NT2/D1 (cell line): ENCODE data around the gene DCHS1.

Source experiments
- DNase-seq: peaks from one replicate; pipeline ENCODE4 v3.0.0-alpha.2; 2011; ENCODE audit warnings: low read depth, low spot score
- H3K27me3 ChIP-seq: 2 replicates; pipeline ENCODE4 v1.6.0; 2011; ENCODE audit warnings: mild to moderate bottlenecking; ENCODE audit not compliant: insufficient read length, insufficient read depth
- H3K36me3 ChIP-seq: 2 replicates; pipeline ENCODE4 v1.6.1; 2011; ENCODE audit warnings: mild to moderate bottlenecking, low read length, mixed read lengths; ENCODE audit not compliant: insufficient read depth, insufficient read length
- H3K4me1 ChIP-seq: 2 replicates; pipeline ENCODE4 v1.5.1; 2011; ENCODE audit not compliant: insufficient read depth, insufficient read length
- H3K4me3 ChIP-seq: 2 replicates; pipeline ENCODE4 v1.5.1; 2011; ENCODE audit warnings: low read depth; ENCODE audit not compliant: insufficient read length
- H3K9ac ChIP-seq: 2 replicates; pipeline ENCODE4 v1.6.0; 2011; ENCODE audit warnings: low read depth; ENCODE audit not compliant: insufficient read length
- H3K9me3 ChIP-seq: 2 replicates; pipeline ENCODE4 v1.5.1; 2011; ENCODE audit warnings: mild to moderate bottlenecking, low read length; ENCODE audit not compliant: insufficient read depth
- SUZ12 ChIP-seq: IDR thresholded peaks from 2 replicates; pipeline ENCODE4 v1.6.1; 2011; ENCODE audit not compliant: insufficient read length, insufficient read depth; ENCODE audit errors: extremely low read depth
- YY1 ChIP-seq: IDR thresholded peaks from 2 replicates; pipeline ENCODE4 v1.6.1; 2011; ENCODE audit not compliant: insufficient read length, insufficient read depth
- ZNF274 ChIP-seq: IDR thresholded peaks from 2 replicates; pipeline ENCODE4 v1.6.1; 2011; ENCODE audit warnings: mild to moderate bottlenecking, low read depth, low read length

The DCHS1 gene

GRCh38 chr11:6603287-6604080 lies 52.1 kb downstream of the DCHS1 start, which contains the start of the genes ILK and RRP8:
Gene ILK (plus strand): TSS chr11:6603774. CDS start chr11:6604272, 498 bp downstream.
Gene RRP8 (minus strand): TSS chr11:6603616. CDS start chr11:6603502, 114 bp downstream.
- peak within 1 kb of the TSS; percentile 84 for H3K4me3 ChIP-seq
- no peaks in the 10 kb centered on the region for H3K27me3 ChIP-seq
- peak within 1 kb of the TSS; percentile 91 for H3K9ac ChIP-seq
- TF ChIP-seq YY1 (peak; percentile 11), SUZ12 (no peak)
- H3K36me3 ChIP-seq = peaks cover 69% of the 10 kb centered on the region
- no peaks in the 10 kb centered on the region for H3K9me3 ChIP-seq
- peaks cover 4% of the 10 kb centered on the region for H3K4me1 ChIP-seq
- DNase-seq = peak; percentile 82

DNA sequence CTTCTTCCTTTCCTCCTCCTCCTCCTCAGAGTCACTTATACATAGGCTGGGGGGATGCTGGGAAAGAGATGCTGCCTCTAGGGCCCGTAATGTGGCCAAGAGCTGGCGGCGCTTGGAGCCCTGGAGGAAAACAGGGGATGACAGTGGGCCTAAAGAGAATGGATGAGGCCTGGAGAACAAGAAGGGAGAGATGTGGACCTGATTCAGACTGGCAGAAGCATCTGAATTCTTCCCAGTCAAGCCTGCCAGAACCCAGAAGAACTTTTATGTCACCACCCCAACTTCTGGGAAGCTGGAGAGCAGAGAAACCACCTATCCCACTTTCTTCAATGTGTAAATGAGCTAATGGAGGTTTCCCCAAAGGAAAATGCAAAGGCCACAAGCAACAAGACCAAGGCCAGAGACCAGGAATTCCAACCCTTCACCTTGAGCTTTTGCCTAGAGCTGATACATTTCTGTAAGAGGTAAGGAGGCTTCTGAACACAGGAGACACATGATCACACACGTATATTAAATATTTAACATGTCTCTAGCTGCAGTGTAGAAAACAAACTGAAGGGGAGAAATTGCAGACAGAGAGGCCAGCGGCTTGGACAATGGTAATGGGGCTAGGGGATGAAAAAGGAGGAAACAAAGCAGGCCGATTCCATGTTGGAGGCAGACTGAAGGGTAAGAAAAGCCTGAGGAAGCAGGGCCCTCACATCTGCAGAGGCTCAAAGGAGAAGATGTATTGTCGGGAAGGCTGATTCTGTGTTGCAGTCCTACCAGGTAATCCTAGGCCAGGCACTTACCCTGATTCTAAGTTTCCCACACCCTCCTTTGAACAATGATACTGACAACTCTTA lies 53.3 kb downstream of the DCHS1 start:
- Histone ChIP-seq H3K4me1 (peaks cover 4% of the 10 kb centered on the region), H3K4me3 (peak overlapping the region; percentile 84), H3K9me3 (no peaks in the 10 kb centered on the region), H3K27me3 (no peaks in the 10 kb centered on the region), H3K9ac (peak overlapping the region; percentile 91), H3K36me3 (peaks cover 65% of the 10 kb centered on the region)
- no peak for TF ChIP-seq ZNF274
- TF ChIP-seq SUZ12 = no peak
- no peak for TF ChIP-seq YY1
- no peak for DNase-seq

DNA sequence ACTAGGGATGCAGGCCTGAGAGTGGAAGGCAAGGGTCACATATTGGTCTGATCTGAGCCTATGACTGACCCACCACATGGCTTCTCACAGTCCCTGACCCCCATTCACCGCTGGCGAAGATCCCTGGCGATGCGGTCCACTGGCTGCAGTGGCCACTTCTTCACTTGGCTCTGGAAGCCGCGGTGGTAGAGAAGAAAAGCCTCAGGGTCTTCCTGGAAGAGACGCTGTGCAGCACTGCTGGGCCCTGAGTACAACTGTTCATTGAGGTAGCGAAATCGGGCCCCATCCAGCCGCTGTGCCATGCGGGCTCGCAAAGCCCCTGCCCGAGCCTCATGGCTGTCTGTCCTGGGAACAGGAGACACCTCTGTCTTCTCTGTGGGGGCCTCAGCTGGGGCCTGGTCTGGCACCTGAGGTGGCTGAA lies 54.6 kb downstream of the DCHS1 start:
- Histone ChIP-seq H3K9ac (no peak overlapping the region), H3K9me3 (no peaks in the 10 kb centered on the region), H3K27me3 (no peaks in the 10 kb centered on the region), H3K4me1 (no peaks in the 10 kb centered on the region), H3K4me3 (no peak overlapping the region), H3K36me3 (peaks cover 71% of the 10 kb centered on the region)
- DNase-seq = no peak
- TF ChIP-seq YY1 (no peak), ZNF274 (no peak), SUZ12 (no peak)

- Histone ChIP-seq H3K4me1 (no peaks in the 10 kb centered on the region), H3K4me3 (no peak overlapping the region), H3K9ac (no peak overlapping the region), H3K27me3 (no peaks in the 10 kb centered on the region), H3K9me3 (no peaks in the 10 kb centered on the region), H3K36me3 (peaks cover 69% of the 10 kb centered on the region)
- DNase-seq = no peak
- TF ChIP-seq ZNF274 (no peak), SUZ12 (no peak), YY1 (no peak)
Measured at GRCh38 chr11:6599881-6600390, 55.7 kb downstream of the DCHS1 start.

GRCh38 chr11:6599449-6599848 lies 56.2 kb downstream of the DCHS1 start:
- no peak for TF ChIP-seq SUZ12
- TF ChIP-seq YY1 = no peak
- no peak for TF ChIP-seq ZNF274
- Histone ChIP-seq H3K27me3 (no peaks in the 10 kb centered on the region), H3K9ac (no peak overlapping the region), H3K36me3 (peaks cover 70% of the 10 kb centered on the region), H3K4me1 (no peaks in the 10 kb centered on the region), H3K9me3 (no peaks in the 10 kb centered on the region), H3K4me3 (no peak overlapping the region)
- no peak for DNase-seq

- Histone ChIP-seq H3K9me3 (no peaks in the 10 kb centered on the region), H3K36me3 (peaks cover 77% of the 10 kb centered on the region), H3K9ac (no peak overlapping the region), H3K27me3 (no peaks in the 10 kb centered on the region), H3K4me3 (no peak overlapping the region), H3K4me1 (no peaks in the 10 kb centered on the region)
- TF ChIP-seq ZNF274 (no peak), SUZ12 (no peak), YY1 (no peak)
- no peak for DNase-seq
Measured at GRCh38 chr11:6598555-6598954, 57.1 kb downstream of the DCHS1 start.

DNA sequence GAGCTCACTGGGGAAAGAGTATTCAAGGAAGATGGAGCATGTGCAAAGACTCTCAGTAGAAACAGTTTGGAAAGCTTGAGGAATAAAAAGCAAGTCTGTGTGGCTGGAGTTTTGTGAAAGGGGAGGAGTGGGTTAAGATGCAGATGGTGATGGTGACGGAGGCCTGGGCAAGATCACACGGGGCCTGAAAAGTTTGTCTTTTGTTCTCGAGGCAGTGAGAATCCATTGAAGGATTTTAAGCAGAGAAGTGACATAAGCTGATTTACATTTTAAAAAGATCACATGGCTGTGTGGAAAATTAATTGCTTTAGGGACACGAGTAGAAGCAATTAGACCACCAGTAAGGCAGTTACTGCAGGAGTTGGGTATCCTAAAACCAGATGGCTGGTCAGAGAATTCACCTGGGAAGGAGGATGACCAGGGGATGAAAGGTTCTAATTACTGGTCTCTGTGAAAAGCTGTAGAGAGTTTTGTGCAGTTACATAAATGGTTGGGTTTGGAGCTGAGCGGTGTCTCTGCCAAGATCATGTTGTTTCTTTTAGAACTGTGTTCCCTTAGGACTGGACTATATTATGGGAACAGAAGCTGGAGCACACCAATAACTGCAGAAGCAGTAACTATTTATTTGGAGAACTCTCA lies 59.3 kb downstream of the DCHS1 start:
- no peak for TF ChIP-seq SUZ12
- no peak for TF ChIP-seq YY1
- TF ChIP-seq ZNF274 = no peak
- Histone ChIP-seq H3K27me3 (no peaks in the 10 kb centered on the region), H3K4me1 (no peaks in the 10 kb centered on the region), H3K4me3 (no peak overlapping the region), H3K9me3 (no peaks in the 10 kb centered on the region), H3K36me3 (peaks cover 77% of the 10 kb centered on the region), H3K9ac (no peak overlapping the region)
- DNase-seq = no peak
